Neutrophil (primary cell): ENCODE measurements around the gene KCNAB3.

Experiments
- H3K27ac ChIP-seq: fragments of 200-600 bp; sonication (generic); 2 replicates; pipeline ENCODE4 v1.5.1; 2016; ENCODE audit warnings: mild to moderate bottlenecking, moderate library complexity
- H3K27me3 ChIP-seq: fragments of 200-600 bp; sonication (generic); 2 replicates; pipeline ENCODE4 v1.6.0; 2016; ENCODE audit warnings: mild to moderate bottlenecking
- H3K36me3 ChIP-seq: fragments of 200-600 bp; sonication (generic); 2 replicates; pipeline ENCODE4 v1.5.1; 2017
- H3K4me1 ChIP-seq, 2 experiments: fragments of 200-600 bp in 1 of 2; sonication (generic) in 1 of 2; 1 replicate in 1 of 2; 2 replicates in 1 of 2; pipeline versions ENCODE4 v1.5.1 to v1.6.1; 2013 to 2016; ENCODE audit warnings: low read depth in 1 of 2, low read length in 1 of 2, mild to moderate bottlenecking in 1 of 2, moderate library complexity in 1 of 2; ENCODE audit not compliant: control insufficient read depth in 1 of 2, insufficient read depth in 1 of 2
- H3K4me3 ChIP-seq, 2 experiments: fragments of 200-600 bp in 1 of 2; sonication (generic) in 1 of 2; 1 replicate in 1 of 2; 2 replicates in 1 of 2; pipeline ENCODE4 v1.5.1; 2013 to 2016; ENCODE audit warnings: low read depth in 1 of 2, low read length in 1 of 2, mild to moderate bottlenecking in 1 of 2, moderate library complexity in 1 of 2
- H3K9me3 ChIP-seq: fragments of 200-600 bp; sonication (generic); 2 replicates; pipeline ENCODE4 v1.5.1; 2016
- CTCF ChIP-seq: fragments of 200-600 bp; sonication (generic); IDR thresholded peaks from 2 replicates; pipeline ENCODE4 v1.5.1; 2016; ENCODE audit warnings: antibody characterized with exemption

The KCNAB3 gene

GRCh38 chr17:7897090-7897489, 32.6 kb downstream of the KCNAB3 start:
- TF ChIP-seq CTCF, result no peak
- H3K27ac ChIP-seq, result no peak overlapping the region
- H3K9me3 ChIP-seq, result no peaks in the 10 kb centered on the region
- no peak overlapping the region for H3K4me3 ChIP-seq
- H3K27me3 ChIP-seq, result no peaks in the 10 kb centered on the region
- peaks cover 90% of the 10 kb centered on the region for H3K36me3 ChIP-seq
- no peaks in the 10 kb centered on the region for H3K4me1 ChIP-seq

- Histone ChIP-seq H3K27ac (no peak overlapping the region), H3K4me3 (no peak overlapping the region), H3K36me3 (peaks cover 85% of the 10 kb centered on the region), H3K27me3 (no peaks in the 10 kb centered on the region), H3K9me3 (no peaks in the 10 kb centered on the region), H3K4me1 (peaks cover 12 to 17% of the 10 kb centered on the region in 2 experiments)
- no peak for TF ChIP-seq CTCF
Observed at GRCh38 chr17:7894866-7895265, 34.8 kb downstream of the KCNAB3 start.

GRCh38 chr17:7894226-7894625, 35.4 kb downstream of the KCNAB3 start:
- Histone ChIP-seq H3K4me1 (peaks cover 18 to 24% of the 10 kb centered on the region in 2 experiments), H3K4me3 (no peak overlapping the region), H3K9me3 (no peaks in the 10 kb centered on the region), H3K27ac (no peak overlapping the region), H3K27me3 (no peaks in the 10 kb centered on the region), H3K36me3 (peaks cover 79% of the 10 kb centered on the region)
- TF ChIP-seq CTCF, result no peak

GRCh38 chr17:7893187-7893880, 36.3 kb downstream of the KCNAB3 start:
- Histone ChIP-seq H3K27me3 (no peaks in the 10 kb centered on the region), H3K27ac (no peak overlapping the region), H3K4me1 (peaks cover 27 to 33% of the 10 kb centered on the region in 2 experiments), H3K9me3 (no peaks in the 10 kb centered on the region), H3K4me3 (no peak overlapping the region), H3K36me3 (peaks cover 70% of the 10 kb centered on the region)
- no peak for TF ChIP-seq CTCF

GRCh38 chr17:7889166-7889955, 40.3 kb downstream of the KCNAB3 start:
- no peak for TF ChIP-seq CTCF
- Histone ChIP-seq H3K27me3 (no peaks in the 10 kb centered on the region), H3K9me3 (no peaks in the 10 kb centered on the region), H3K4me1 (peaks cover 55 to 65% of the 10 kb centered on the region in 2 experiments), H3K27ac (peak overlapping the region; percentile 86), H3K36me3 (peaks cover 32% of the 10 kb centered on the region), H3K4me3 (peak overlapping the region in 1 of 2 experiments; percentile 4)
